Loucy (cell line): ENCODE data around the gene IFI30.
A peak's percentile ranks its signal among the peaks of the same experiment; 100 is the strongest.

Experiments used
- CTCF ChIP-seq: fragments of 200-600 bp; sonication (generic); conservative IDR thresholded peaks from 2 replicates; pipeline ENCODE4 v1.5.1; 2014; ENCODE audit warnings: mild to moderate bottlenecking, antibody characterized with exemption, low read length
- EZH2phosphoT487 ChIP-seq: fragments of 200-600 bp; IDR thresholded peaks from 2 replicates; pipeline ENCODE4 v1.6.1; 2018; ENCODE audit warnings: antibody characterized with exemption, mild to moderate bottlenecking, moderate library complexity, borderline replicate concordance

GRCh38 chr19:18202778-18203407 is 29.3 kb downstream of the IFI30 start:
- TF ChIP-seq CTCF (peak; percentile 64), EZH2phosphoT487 (no peak)
